K562 (cell line): ENCODE results near the gene UPK3A. TPM values are rescaled to one million over a fixed set of nuclear protein-coding genes. Genes with fewer than 3 reads are reported as not detected.
A peak's percentile ranks its signal among the peaks of the same experiment; 100 is the strongest.

Source experiments
- CBX2 ChIP-seq: fragments of 200-600 bp; sonication (generic); IDR thresholded peaks from one replicate; pipeline ENCODE4 v1.6.1; 2012; ENCODE audit warnings: mild to moderate bottlenecking, low read length, inconsistent platforms; ENCODE audit not compliant: insufficient read depth, poor library complexity, severe bottlenecking
- CBX3 ChIP-seq, 2 experiments: IDR thresholded peaks; 1 replicate in 1 of 2; 2 replicates in 1 of 2; pipeline ENCODE4 v1.6.1; 2012; ENCODE audit warnings: inconsistent platforms in 2 of 2, low read length in 2 of 2, borderline replicate concordance in 1 of 2, control low read depth in 1 of 2
- DPF2 ChIP-seq: fragments of 450-650 bp; IDR thresholded peaks from 2 replicates; pipeline ENCODE4 v1.6.1; 2016
- EP400 ChIP-seq: fragments of 450-650 bp; IDR thresholded peaks from 2 replicates; pipeline ENCODE4 v1.6.1; 2017; ENCODE audit warnings: antibody characterized with exemption, mild to moderate bottlenecking, moderate library complexity
- MAZ ChIP-seq, 2 experiments: fragments of 450-650 bp in 1 of 2; sonication (generic) in 1 of 2; formaldehyde crosslinking; IDR thresholded peaks in 1 of 2; conservative IDR thresholded peaks in 1 of 2; 2 replicates each; pipeline versions ENCODE4 v1.4.0 to v1.5.0; 2020; ENCODE audit warnings: mild to moderate bottlenecking in 1 of 2, missing genetic modification reagents in 1 of 2
- RBM34 ChIP-seq: fragments of 200-400 bp; formaldehyde crosslinking; IDR thresholded peaks from 2 replicates; pipeline ENCODE4 v1.6.1; 2018; ENCODE audit warnings: low read length, borderline replicate concordance; ENCODE audit not compliant: insufficient read depth
- TFAP4 ChIP-seq: sonication (generic); formaldehyde crosslinking; IDR thresholded peaks from 2 replicates; pipeline ENCODE4 v1.8.0; 2022; ENCODE audit warnings: missing genetic modification reagents, mild to moderate bottlenecking, moderate library complexity, borderline replicate concordance
- ZNF143 ChIP-seq: sonication (generic); formaldehyde crosslinking; IDR thresholded peaks from 2 replicates; pipeline ENCODE4 v1.9.0; 2022; ENCODE audit warnings: mild to moderate bottlenecking, missing genetic modification reagents
- ZNF280A ChIP-seq: fragments of 450-650 bp; IDR thresholded peaks from 2 replicates; pipeline ENCODE4 v1.6.1; 2018; ENCODE audit warnings: mild to moderate bottlenecking, low read depth; ENCODE audit not compliant: partially characterized antibody
- ZNF444 ChIP-seq: fragments of 250-450 bp; sonication (Bioruptor Pico); IDR thresholded peaks from 2 replicates; pipeline ENCODE4 v1.4.0; 2020; ENCODE audit warnings: mild to moderate bottlenecking, moderate library complexity
- ZNF589 ChIP-seq: fragments of 200-800 bp; sonication (Bioruptor generic); IDR thresholded peaks from 2 replicates; pipeline ENCODE4 v1.6.1; 2016; ENCODE audit warnings: low read depth, missing genetic modification characterization, missing compliant biosample characterization
- polyA plus RNA-seq, 8 experiments: library from polyadenylated mRNA; depleted of rRNA in 4 of 8; stranded (reverse) in 5 of 8; unstranded in 3 of 8; fragments of >200 nt; fragmentation: Nextera tagmentation in 2 of 8; fragmentation: Illumina TruSeq in 1 of 8; extraction: Ambion mirVana in 2 of 8; extraction: Trizol in 1 of 8; gene quantifications; 2 replicates each; pipeline versions ENCODE4 v1.2.1 to v1.2.3, GENCODE V29; 2011 to 2014; ENCODE audit warnings: inconsistent platforms in 1 of 8, missing spikeins in 1 of 8
- total RNA-seq, 7 experiments: library from RNA; depleted of rRNA in 6 of 7; stranded (reverse); fragments of >200 nt in 6 of 7; fragmentation: Illumina TruSeq in 2 of 7; extraction: Trizol in 2 of 7; gene quantifications; 2 replicates each; pipeline versions ENCODE4 v1.2.1 to v1.2.3, GENCODE V29; 2011 to 2021; ENCODE audit warnings: low replicate concordance in 1 of 7
- TF ChIP-seq, protein P1 (sequence below): fragments of 200-800 bp; sonication (Bioruptor generic); IDR thresholded peaks from 2 replicates; pipeline ENCODE4 v1.6.1; 2016; ENCODE audit warnings: missing genetic modification characterization, missing compliant biosample characterization
- TF ChIP-seq, protein P2 (sequence below): fragments of 250-450 bp; sonication (Bioruptor Pico); IDR thresholded peaks from 2 replicates; pipeline ENCODE4 v1.5.0; 2021; ENCODE audit warnings: mild to moderate bottlenecking, borderline replicate concordance
- TF ChIP-seq, protein P3 (sequence below): fragments of 250-450 bp; sonication (Bioruptor Pico); IDR thresholded peaks from 2 replicates; pipeline ENCODE4 v1.8.0; 2022; ENCODE audit warnings: inconsistent platforms, mild to moderate bottlenecking, moderate library complexity, borderline replicate concordance

UPK3A gene
- total and polyA plus RNA-seq, 9 of the 15 experiments (the other 6 are each of a cell fraction or from before 2014, with no cell fraction given), result not detected

DNA sequence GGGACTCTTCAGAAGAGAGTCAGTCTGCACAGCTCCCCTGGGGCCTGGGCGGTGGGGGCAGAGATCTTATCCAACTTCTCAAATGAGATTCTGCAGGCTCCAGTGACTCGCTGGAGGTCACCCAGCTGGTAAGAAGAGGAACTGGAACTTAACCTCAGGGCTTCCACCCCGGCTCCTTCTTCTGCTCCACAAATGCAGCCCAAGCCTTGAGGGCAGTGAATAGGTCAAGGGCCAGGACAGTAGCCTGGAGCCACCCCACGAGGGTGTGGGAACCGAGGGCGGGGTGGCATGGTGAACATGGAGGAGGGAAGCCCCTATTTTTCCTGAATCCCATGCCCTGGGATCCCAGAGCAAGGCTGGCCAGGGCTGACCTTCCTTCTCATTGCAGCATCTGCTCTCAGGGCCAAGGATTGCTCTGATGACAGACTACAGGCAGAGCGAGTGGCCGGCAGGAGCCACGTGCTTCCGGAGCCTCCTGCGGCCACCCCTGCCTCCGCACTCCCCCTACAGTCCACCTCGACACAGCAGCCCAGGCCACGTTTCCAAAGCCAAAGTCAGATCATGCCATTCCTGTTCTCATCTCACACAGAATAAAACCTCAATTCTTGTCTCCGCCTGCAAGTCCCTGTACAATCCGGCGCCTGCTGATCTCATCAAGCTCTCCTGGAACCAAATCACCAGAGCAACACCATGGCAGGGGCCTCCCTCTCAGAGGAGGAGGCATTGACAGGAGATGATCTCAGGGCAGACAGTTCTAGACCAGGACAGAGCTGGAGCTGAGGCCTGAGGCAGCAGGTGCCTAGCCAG, 21.1 kb upstream of the UPK3A start (continued):
- TF ChIP-seq CBX3 (IDR thresholded peaks at IDR 0.05; ENCODE audit: borderline replicate concordance in 1 of 2, low read length in 2 of 2) (no peak), ZNF280A (no peak), RBM34 (no peak), ZNF444 (CRISPR knock-in tag) (no peak), TFAP4 (CRISPR knock-in tag) (peak; percentile 46; the same call in 1 of the 2 replicates), CBX2 (no peak), MAZ (CRISPR knock-in tag; conservative IDR thresholded peaks at IDR 0.05 in 1 of 2, IDR thresholded peaks at IDR 0.05 in 1 of 2) (no peak), ZNF589 (CRISPR knock-in tag) (no peak), DPF2 (no peak), EP400 (peak; percentile 30; the same call in 1 of the 2 replicates), ZNF143 (CRISPR knock-in tag) (no peak)
- TF ChIP-seq, protein P1, sequence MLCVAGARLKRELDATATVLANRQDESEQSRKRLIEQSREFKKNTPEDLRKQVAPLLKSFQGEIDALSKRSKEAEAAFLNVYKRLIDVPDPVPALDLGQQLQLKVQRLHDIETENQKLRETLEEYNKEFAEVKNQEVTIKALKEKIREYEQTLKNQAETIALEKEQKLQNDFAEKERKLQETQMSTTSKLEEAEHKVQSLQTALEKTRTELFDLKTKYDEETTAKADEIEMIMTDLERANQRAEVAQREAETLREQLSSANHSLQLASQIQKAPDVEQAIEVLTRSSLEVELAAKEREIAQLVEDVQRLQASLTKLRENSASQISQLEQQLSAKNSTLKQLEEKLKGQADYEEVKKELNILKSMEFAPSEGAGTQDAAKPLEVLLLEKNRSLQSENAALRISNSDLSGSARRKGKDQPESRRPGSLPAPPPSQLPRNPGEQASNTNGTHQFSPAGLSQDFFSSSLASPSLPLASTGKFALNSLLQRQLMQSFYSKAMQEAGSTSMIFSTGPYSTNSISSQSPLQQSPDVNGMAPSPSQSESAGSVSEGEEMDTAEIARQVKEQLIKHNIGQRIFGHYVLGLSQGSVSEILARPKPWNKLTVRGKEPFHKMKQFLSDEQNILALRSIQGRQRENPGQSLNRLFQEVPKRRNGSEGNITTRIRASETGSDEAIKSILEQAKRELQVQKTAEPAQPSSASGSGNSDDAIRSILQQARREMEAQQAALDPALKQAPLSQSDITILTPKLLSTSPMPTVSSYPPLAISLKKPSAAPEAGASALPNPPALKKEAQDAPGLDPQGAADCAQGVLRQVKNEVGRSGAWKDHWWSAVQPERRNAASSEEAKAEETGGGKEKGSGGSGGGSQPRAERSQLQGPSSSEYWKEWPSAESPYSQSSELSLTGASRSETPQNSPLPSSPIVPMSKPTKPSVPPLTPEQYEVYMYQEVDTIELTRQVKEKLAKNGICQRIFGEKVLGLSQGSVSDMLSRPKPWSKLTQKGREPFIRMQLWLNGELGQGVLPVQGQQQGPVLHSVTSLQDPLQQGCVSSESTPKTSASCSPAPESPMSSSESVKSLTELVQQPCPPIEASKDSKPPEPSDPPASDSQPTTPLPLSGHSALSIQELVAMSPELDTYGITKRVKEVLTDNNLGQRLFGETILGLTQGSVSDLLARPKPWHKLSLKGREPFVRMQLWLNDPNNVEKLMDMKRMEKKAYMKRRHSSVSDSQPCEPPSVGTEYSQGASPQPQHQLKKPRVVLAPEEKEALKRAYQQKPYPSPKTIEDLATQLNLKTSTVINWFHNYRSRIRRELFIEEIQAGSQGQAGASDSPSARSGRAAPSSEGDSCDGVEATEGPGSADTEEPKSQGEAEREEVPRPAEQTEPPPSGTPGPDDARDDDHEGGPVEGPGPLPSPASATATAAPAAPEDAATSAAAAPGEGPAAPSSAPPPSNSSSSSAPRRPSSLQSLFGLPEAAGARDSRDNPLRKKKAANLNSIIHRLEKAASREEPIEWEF (CRISPR knock-in tag), result no peak
- TF ChIP-seq, protein P2, sequence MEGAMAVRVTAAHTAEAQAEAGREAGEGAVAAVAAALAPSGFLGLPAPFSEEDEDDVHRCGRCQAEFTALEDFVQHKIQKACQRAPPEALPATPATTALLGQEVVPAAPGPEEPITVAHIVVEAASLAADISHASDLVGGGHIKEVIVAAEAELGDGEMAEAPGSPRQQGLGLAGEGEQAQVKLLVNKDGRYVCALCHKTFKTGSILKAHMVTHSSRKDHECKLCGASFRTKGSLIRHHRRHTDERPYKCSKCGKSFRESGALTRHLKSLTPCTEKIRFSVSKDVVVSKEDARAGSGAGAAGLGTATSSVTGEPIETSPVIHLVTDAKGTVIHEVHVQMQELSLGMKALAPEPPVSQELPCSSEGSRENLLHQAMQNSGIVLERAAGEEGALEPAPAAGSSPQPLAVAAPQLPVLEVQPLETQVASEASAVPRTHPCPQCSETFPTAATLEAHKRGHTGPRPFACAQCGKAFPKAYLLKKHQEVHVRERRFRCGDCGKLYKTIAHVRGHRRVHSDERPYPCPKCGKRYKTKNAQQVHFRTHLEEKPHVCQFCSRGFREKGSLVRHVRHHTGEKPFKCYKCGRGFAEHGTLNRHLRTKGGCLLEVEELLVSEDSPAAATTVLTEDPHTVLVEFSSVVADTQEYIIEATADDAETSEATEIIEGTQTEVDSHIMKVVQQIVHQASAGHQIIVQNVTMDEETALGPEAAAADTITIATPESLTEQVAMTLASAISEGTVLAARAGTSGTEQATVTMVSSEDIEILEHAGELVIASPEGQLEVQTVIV (CRISPR knock-in tag), result no peak
- TF ChIP-seq, protein P3, sequence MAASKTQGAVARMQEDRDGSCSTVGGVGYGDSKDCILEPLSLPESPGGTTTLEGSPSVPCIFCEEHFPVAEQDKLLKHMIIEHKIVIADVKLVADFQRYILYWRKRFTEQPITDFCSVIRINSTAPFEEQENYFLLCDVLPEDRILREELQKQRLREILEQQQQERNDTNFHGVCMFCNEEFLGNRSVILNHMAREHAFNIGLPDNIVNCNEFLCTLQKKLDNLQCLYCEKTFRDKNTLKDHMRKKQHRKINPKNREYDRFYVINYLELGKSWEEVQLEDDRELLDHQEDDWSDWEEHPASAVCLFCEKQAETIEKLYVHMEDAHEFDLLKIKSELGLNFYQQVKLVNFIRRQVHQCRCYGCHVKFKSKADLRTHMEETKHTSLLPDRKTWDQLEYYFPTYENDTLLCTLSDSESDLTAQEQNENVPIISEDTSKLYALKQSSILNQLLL, result no peak
